Activated T-cell treated with anti-CD3 and anti-CD28 coated beads, Interleukin-2, amount 50 U/mL, for 4 hours (primary cell): ENCODE results near the gene WDR72. TPM values are rescaled to one million over a fixed set of nuclear protein-coding genes. Genes with fewer than 3 reads are reported as not detected.
"Not testable (repeated sequence)": the region's sequence is repeated elsewhere in the genome, so short reads cannot be mapped to it uniquely, and the experiment has no call there.

Source experiments
- ATAC-seq, 2 donors: fragments of 200-7000 bp; cut with Tn5 transposase; one replicate each; pipeline ENCODE4 v1.10.0; 2021
- DNase-seq: peaks from one replicate; pipeline ENCODE4 v3.0.0-alpha.2; 2020
- H3K27me3 Mint-ChIP-seq: one replicate; pipeline ENCODE4 v1.8.0; 2021; ENCODE audit warnings: low read depth, mixed read lengths
- H3K36me3 Mint-ChIP-seq: one replicate; pipeline ENCODE4 v1.8.0; 2022; ENCODE audit warnings: mixed read lengths; ENCODE audit not compliant: insufficient read depth
- H3K4me1 Mint-ChIP-seq: one replicate; pipeline ENCODE4 v1.8.0; 2021; ENCODE audit warnings: low read depth, mixed read lengths
- H3K4me3 Mint-ChIP-seq: one replicate; pipeline ENCODE4 v1.8.0; 2021; ENCODE audit warnings: mild to moderate bottlenecking, moderate library complexity, mixed read lengths
- H3K9me3 Mint-ChIP-seq: one replicate; pipeline ENCODE4 v1.8.0; 2021; ENCODE audit warnings: mixed read lengths
- total RNA-seq, 3 donors: library from RNA; stranded (reverse); gene quantifications; one replicate each; pipeline ENCODE4 v1.2.1, GENCODE V29; 2021

The WDR72 gene
- total RNA-seq: under 1 TPM in 1 of 3 donors, not detected in 2; 0.03 TPM

GRCh38 chr15:53759411-53759931 is at the start of gene WDR72:
Gene WDR72, minus strand, starts transcription at chr15:53759663. Its CDS starts 26,514 bp downstream, at chr15:53733149.
- Mint-ChIP-seq H3K4me3 (no peak within 1 kb of the TSS), H3K36me3 (no peaks in the 10 kb centered on the region), H3K4me1 (peaks cover 2% of the 10 kb centered on the region), H3K27me3 (peaks cover 34% of the 10 kb centered on the region), H3K9me3 (peaks cover 5% of the 10 kb centered on the region)
- no peak for ATAC-seq
- DNase-seq: no peak

GRCh38 chr15:53808058-53808706 is 48.7 kb upstream of the WDR72 start:
- H3K27me3 Mint-ChIP-seq: no peaks in the 10 kb centered on the region
- H3K4me3 Mint-ChIP-seq: no peak overlapping the region
- DNase-seq: no peak
- H3K9me3 Mint-ChIP-seq: no peaks in the 10 kb centered on the region
- no peaks in the 10 kb centered on the region for H3K4me1 Mint-ChIP-seq
- no peak for ATAC-seq
- no peaks in the 10 kb centered on the region for H3K36me3 Mint-ChIP-seq

GRCh38 chr15:53807501-53807900 is 48.0 kb upstream of the WDR72 start:
- H3K4me1 Mint-ChIP-seq: no peaks in the 10 kb centered on the region
- H3K9me3 Mint-ChIP-seq: no peaks in the 10 kb centered on the region
- DNase-seq (no peak), ATAC-seq (no peak)
- H3K27me3 Mint-ChIP-seq: no peaks in the 10 kb centered on the region
- no peak overlapping the region for H3K4me3 Mint-ChIP-seq
- H3K36me3 Mint-ChIP-seq: no peaks in the 10 kb centered on the region

GRCh38 chr15:53802672-53803071 is 43.2 kb upstream of the WDR72 start:
- no peaks in the 10 kb centered on the region for H3K27me3 Mint-ChIP-seq
- no peaks in the 10 kb centered on the region for H3K9me3 Mint-ChIP-seq
- no peaks in the 10 kb centered on the region for H3K36me3 Mint-ChIP-seq
- H3K4me3 Mint-ChIP-seq: no peak overlapping the region
- ATAC-seq (no peak), DNase-seq (no peak)
- no peaks in the 10 kb centered on the region for H3K4me1 Mint-ChIP-seq

- H3K4me3 Mint-ChIP-seq: no peak overlapping the region
- no peaks in the 10 kb centered on the region for H3K4me1 Mint-ChIP-seq
- ATAC-seq (no peak), DNase-seq (no peak)
- H3K9me3 Mint-ChIP-seq: no peaks in the 10 kb centered on the region
- peaks cover 15% of the 10 kb centered on the region for H3K27me3 Mint-ChIP-seq
- no peaks in the 10 kb centered on the region for H3K36me3 Mint-ChIP-seq
Observed at GRCh38 chr15:53791581-53791980, 32.1 kb upstream of the WDR72 start.

GRCh38 chr15:53789654-53790375 is 30.4 kb upstream of the WDR72 start:
- Mint-ChIP-seq H3K27me3 (peaks cover 17% of the 10 kb centered on the region), H3K4me1 (no peaks in the 10 kb centered on the region), H3K9me3 (peaks cover 6% of the 10 kb centered on the region), H3K4me3 (no peak overlapping the region), H3K36me3 (no peaks in the 10 kb centered on the region)
- ATAC-seq (no peak), DNase-seq (no peak)

- Mint-ChIP-seq H3K4me1 (no peaks in the 10 kb centered on the region), H3K9me3 (peaks cover 16% of the 10 kb centered on the region), H3K36me3 (no peaks in the 10 kb centered on the region), H3K4me3 (no peak overlapping the region), H3K27me3 (peaks cover 5% of the 10 kb centered on the region)
- ATAC-seq (no peak), DNase-seq (no peak)
Observed at GRCh38 chr15:53786401-53786800, 26.9 kb upstream of the WDR72 start.

GRCh38 chr15:53785241-53785640 is 25.8 kb upstream of the WDR72 start:
- not testable (repeated sequence) for H3K36me3 Mint-ChIP-seq, H3K4me3 Mint-ChIP-seq, ATAC-seq, DNase-seq, H3K27me3 Mint-ChIP-seq, H3K4me1 Mint-ChIP-seq
- peaks cover 16% of the 10 kb centered on the region for H3K9me3 Mint-ChIP-seq

GRCh38 chr15:53762916-53763315 is 3.5 kb upstream of the WDR72 start:
- Mint-ChIP-seq H3K27me3 (peaks cover 31% of the 10 kb centered on the region), H3K4me1 (peaks cover 2% of the 10 kb centered on the region)

GRCh38 chr15:53758412-53758811 is 1.1 kb downstream of the WDR72 start:
- Mint-ChIP-seq H3K4me1 (peaks cover 2% of the 10 kb centered on the region), H3K4me3 (no peak overlapping the region), H3K36me3 (no peaks in the 10 kb centered on the region), H3K27me3 (peaks cover 34% of the 10 kb centered on the region), H3K9me3 (peaks cover 5% of the 10 kb centered on the region)
- DNase-seq: no peak
- no peak for ATAC-seq

More at GRCh38 chr15:53762916-53763315, 3.5 kb upstream of the WDR72 start:
- ATAC-seq (no peak), DNase-seq (no peak)
- H3K36me3 Mint-ChIP-seq: no peaks in the 10 kb centered on the region
- peaks cover 5% of the 10 kb centered on the region for H3K9me3 Mint-ChIP-seq
- H3K4me3 Mint-ChIP-seq: no peak overlapping the region

GRCh38 chr15:53757906-53758305 is 1.6 kb downstream of the WDR72 start:
- Mint-ChIP-seq H3K9me3 (peaks cover 5% of the 10 kb centered on the region), H3K4me1 (peaks cover 2% of the 10 kb centered on the region), H3K27me3 (peaks cover 34% of the 10 kb centered on the region), H3K36me3 (no peaks in the 10 kb centered on the region), H3K4me3 (no peak overlapping the region)
- ATAC-seq: no peak
- no peak for DNase-seq

- H3K36me3 Mint-ChIP-seq: no peaks in the 10 kb centered on the region
- H3K4me3 Mint-ChIP-seq: no peak overlapping the region
- DNase-seq: no peak
- H3K27me3 Mint-ChIP-seq: peaks cover 13% of the 10 kb centered on the region
- H3K4me1 Mint-ChIP-seq: peaks cover 2% of the 10 kb centered on the region
- no peaks in the 10 kb centered on the region for H3K9me3 Mint-ChIP-seq
- ATAC-seq: no peak
Observed at GRCh38 chr15:53753813-53754212, 5.7 kb downstream of the WDR72 start.

GRCh38 chr15:53752406-53752805 is 7.1 kb downstream of the WDR72 start:
- H3K9me3 Mint-ChIP-seq: no peaks in the 10 kb centered on the region
- peaks cover 4% of the 10 kb centered on the region for H3K27me3 Mint-ChIP-seq
- H3K36me3 Mint-ChIP-seq: no peaks in the 10 kb centered on the region
- ATAC-seq: no peak
- no peak overlapping the region for H3K4me3 Mint-ChIP-seq
- H3K4me1 Mint-ChIP-seq: no peaks in the 10 kb centered on the region
- DNase-seq: no peak

GRCh38 chr15:53747501-53748068 is 11.9 kb downstream of the WDR72 start:
- ATAC-seq: no peak
- Mint-ChIP-seq H3K4me1 (no peaks in the 10 kb centered on the region), H3K36me3 (no peaks in the 10 kb centered on the region), H3K9me3 (no peaks in the 10 kb centered on the region), H3K27me3 (no peaks in the 10 kb centered on the region), H3K4me3 (no peak overlapping the region)
- no peak for DNase-seq

- ATAC-seq (no peak), DNase-seq (no peak)
- no peaks in the 10 kb centered on the region for H3K4me1 Mint-ChIP-seq
- no peaks in the 10 kb centered on the region for H3K9me3 Mint-ChIP-seq
- no peak overlapping the region for H3K4me3 Mint-ChIP-seq
- no peaks in the 10 kb centered on the region for H3K36me3 Mint-ChIP-seq
- H3K27me3 Mint-ChIP-seq: no peaks in the 10 kb centered on the region
Observed at GRCh38 chr15:53746101-53746500, 13.4 kb downstream of the WDR72 start.
